HEK293 (cell line): ENCODE data around the gene ATF5.

Source experiments
- CTCF ChIA-PET: fragments of 350-600 bp; formaldehyde crosslinking; extraction: SDS; loops from one replicate; lab custom pipeline; 2021; ENCODE audit warnings: antibody characterized with exemption; lab: Yijun Ruan, JAX
- POLR2A ChIA-PET: fragments of 300-600 bp; formaldehyde crosslinking; extraction: SDS; loops from one replicate; lab custom pipeline; 2020; ENCODE audit warnings: antibody characterized with exemption, inconsistent platforms; lab: Yijun Ruan, JAX
- H3K27ac ChIP-seq: fragments of 200-500 bp; sonication (Bioruptor generic); 2 replicates; pipeline ENCODE4 v1.5.1; 2014; ENCODE audit warnings: low read depth, low read length, control low read depth, inconsistent platforms; ENCODE audit errors: extremely low read depth
- H3K36me3 ChIP-seq, 2 experiments: fragments of 200-500 bp in 1 of 2; sonication (Bioruptor generic) in 1 of 2; 1 replicate in 1 of 2; 2 replicates in 1 of 2; pipeline ENCODE4 v1.5.1; 2014 to 2017; ENCODE audit warnings: inconsistent platforms in 2 of 2, low read length in 2 of 2; ENCODE audit not compliant: control insufficient read depth in 2 of 2, insufficient read depth in 1 of 2
- H3K4me1 ChIP-seq: fragments of 200-500 bp; sonication (Bioruptor generic); 2 replicates; pipeline ENCODE4 v1.5.1; 2014; ENCODE audit warnings: mild to moderate bottlenecking, low read length, inconsistent platforms; ENCODE audit not compliant: control insufficient read depth, insufficient read depth
- H3K4me3 ChIP-seq: 2 replicates; pipeline ENCODE4 v1.5.1; 2011; ENCODE audit warnings: low read depth, mild to moderate bottlenecking, control low read depth, low read length, moderate library complexity
- H3K9me3 ChIP-seq: fragments of 200-500 bp; sonication (Bioruptor generic); 2 replicates; pipeline ENCODE4 v1.5.1; 2014; ENCODE audit warnings: low read depth, low read length, inconsistent platforms; ENCODE audit not compliant: control insufficient read depth, insufficient read depth
- MEIS1 ChIP-seq: sonication (generic); formaldehyde crosslinking; IDR thresholded peaks from 2 replicates; pipeline ENCODE4 v1.8.1; 2022; ENCODE audit warnings: missing genetic modification reagents, mild to moderate bottlenecking, borderline replicate concordance
- MYNN ChIP-seq: fragments of 450-650 bp; formaldehyde crosslinking; IDR thresholded peaks from 2 replicates; pipeline ENCODE4 v1.5.1; 2016; ENCODE audit warnings: missing biosample characterization, missing genetic modification characterization, borderline replicate concordance
- PRDM6 ChIP-seq: fragments of 450-650 bp; formaldehyde crosslinking; IDR thresholded peaks from 2 replicates; pipeline ENCODE4 v1.5.1; 2017; ENCODE audit warnings: missing biosample characterization, missing genetic modification characterization
- SP7 ChIP-seq: fragments of 450-650 bp; formaldehyde crosslinking; IDR thresholded peaks from 2 replicates; pipeline ENCODE4 v1.5.1; 2016; ENCODE audit warnings: missing biosample characterization, missing genetic modification characterization
- ZNF2 ChIP-seq: fragments of 450-650 bp; formaldehyde crosslinking; IDR thresholded peaks from 2 replicates; pipeline ENCODE4 v1.5.1; 2016; ENCODE audit warnings: missing biosample characterization, missing genetic modification characterization
- ZNF274 ChIP-seq, 2 experiments: fragments of 200-500 bp in 1 of 2; fragments of 450-650 bp in 1 of 2; sonication (Bioruptor generic) in 1 of 2; formaldehyde crosslinking in 1 of 2; IDR thresholded peaks; 2 replicates each; pipeline versions ENCODE4 v1.5.1 to v1.6.1; 2014 to 2016; ENCODE audit warnings: borderline replicate concordance in 1 of 2, inconsistent platforms in 1 of 2, low read length in 1 of 2, missing biosample characterization in 1 of 2, missing genetic modification characterization in 1 of 2
- ZNF518A ChIP-seq: fragments of 450-650 bp; formaldehyde crosslinking; conservative IDR thresholded peaks from 2 replicates; pipeline ENCODE4 v1.5.1; 2016; ENCODE audit warnings: low read depth, missing biosample characterization, missing genetic modification characterization
- ZNF529 ChIP-seq: fragments of 450-650 bp; formaldehyde crosslinking; IDR thresholded peaks from 2 replicates; pipeline ENCODE4 v1.5.1; 2017; ENCODE audit warnings: missing genetic modification characterization, missing biosample characterization; ENCODE audit not compliant: insufficient replicate concordance
- ZNF555 ChIP-seq: fragments of 450-650 bp; formaldehyde crosslinking; conservative IDR thresholded peaks from 2 replicates; pipeline ENCODE4 v1.5.1; 2017; ENCODE audit warnings: missing biosample characterization, mild to moderate bottlenecking, missing genetic modification characterization, inconsistent platforms
- ZNF580 ChIP-seq: fragments of 450-650 bp; formaldehyde crosslinking; IDR thresholded peaks from 2 replicates; pipeline ENCODE4 v1.5.1; 2016; ENCODE audit warnings: missing biosample characterization, missing genetic modification characterization
- ZNF585B ChIP-seq: fragments of 450-650 bp; formaldehyde crosslinking; IDR thresholded peaks from 2 replicates; pipeline ENCODE4 v1.5.1; 2016; ENCODE audit warnings: missing biosample characterization, missing genetic modification characterization
- ZNF639 ChIP-seq: fragments of 450-650 bp; formaldehyde crosslinking; IDR thresholded peaks from 2 replicates; pipeline ENCODE4 v1.5.1; 2016; ENCODE audit warnings: missing biosample characterization, missing genetic modification characterization
- ZNF677 ChIP-seq: fragments of 450-650 bp; IDR thresholded peaks from 2 replicates; pipeline ENCODE4 v1.5.0; 2018; ENCODE audit warnings: missing biosample characterization, mild to moderate bottlenecking, missing genetic modification characterization, moderate library complexity
- ZNF76 ChIP-seq: fragments of 450-650 bp; formaldehyde crosslinking; IDR thresholded peaks from 2 replicates; pipeline ENCODE4; 2016; ENCODE audit warnings: low read depth, missing biosample characterization, missing genetic modification characterization, borderline replicate concordance
- ZNF843 ChIP-seq: fragments of 450-650 bp; formaldehyde crosslinking; IDR thresholded peaks from 2 replicates; pipeline ENCODE4 v1.5.1; 2016; ENCODE audit warnings: missing biosample characterization, missing genetic modification characterization

ATF5 gene

GRCh38 chr19:49884760-49885159 lies 44.2 kb upstream of the ATF5 start (continued):
- TF ChIP-seq ZNF518A (tag by site-specific recombination) (no peak), ZNF555 (no peak)

GRCh38 chr19:49887037-49887664 lies 41.9 kb upstream of the ATF5 start:
- H3K4me3 ChIP-seq, result no peak overlapping the region
- no peaks in the 10 kb centered on the region for H3K4me1 ChIP-seq
- H3K9me3 ChIP-seq, result no peaks in the 10 kb centered on the region
- TF ChIP-seq ZNF76 (tag by site-specific recombination), result no peak
- no peak for TF ChIP-seq ZNF274 (IDR thresholded peaks at IDR 0.05; ENCODE audit: low read length)
- TF ChIP-seq ZNF274 (tag by site-specific recombination; IDR thresholded peaks at IDR 0.05; ENCODE audit: borderline replicate concordance), result no peak
- TF ChIP-seq PRDM6 (tag by site-specific recombination), result no peak
- no peak for TF ChIP-seq ZNF529
- no peak for TF ChIP-seq SP7 (tag by site-specific recombination)
- no peak for TF ChIP-seq ZNF585B
- TF ChIP-seq ZNF639 (tag by site-specific recombination), result no peak
- no peak for TF ChIP-seq ZNF2 (tag by site-specific recombination)
- no peak for TF ChIP-seq ZNF843 (tag by site-specific recombination)
- no peak for TF ChIP-seq MEIS1 (CRISPR knock-in tag)
- no peak for TF ChIP-seq ZNF677
- TF ChIP-seq ZNF580 (tag by site-specific recombination), result no peak
- no peak for TF ChIP-seq MYNN (tag by site-specific recombination)
- TF ChIP-seq, all 188 proteins: peak for 0
- peaks cover 10 to 29% of the 10 kb centered on the region in 2 experiments; a peak in 2 of 3 replicates for H3K36me3 ChIP-seq
- CTCF ChIA-PET, result interaction anchor here (1.1 kb wide), 1 partner anchor 18 kb away, joined by 3 read pairs; no protein-coding TSS in a partner anchor
- no peak overlapping the region for H3K27ac ChIP-seq
- POLR2A ChIA-PET, result interaction anchor here (0.9 kb wide), 1 partner anchor 18 kb away, joined by 3 read pairs; no protein-coding TSS in a partner anchor
